Iris pigment epithelial cell (primary cell): ENCODE results near the gene UMAD1.

Experiments
- DNase-seq: peaks from one replicate; pipeline ENCODE4 v3.0.0-alpha.2; 2011; ENCODE audit warnings: low read depth

Gene UMAD1

GRCh38 chr7:7922684-7923385 is 282.3 kb downstream of the UMAD1 start:
- DNase-seq = no peak

- DNase-seq = no peak
Measured at GRCh38 chr7:7923818-7924217, 283.3 kb downstream of the UMAD1 start.

- DNase-seq = no peak
Measured at GRCh38 chr7:7924303-7924702, 283.8 kb downstream of the UMAD1 start.
